ENCODE measurements around the gene FOXP1.

Gene FOXP1

GRCh38 chr3:71163198-71163918 is 420.2 kb downstream of the FOXP1 start:
- DNase-seq: no peak

GRCh38 chr3:71162221-71162620 is 421.3 kb downstream of the FOXP1 start:
- DNase-seq: no peak

GRCh38 chr3:71160785-71161546 is 422.6 kb downstream of the FOXP1 start:
- no peak for DNase-seq

GRCh38 chr3:71156062-71156665 is 427.4 kb downstream of the FOXP1 start:
- no peak for DNase-seq

- no peak for DNase-seq
Observed at GRCh38 chr3:71154846-71155245, 428.7 kb downstream of the FOXP1 start.

- DNase-seq: no peak
Observed at GRCh38 chr3:71153713-71154112, 429.8 kb downstream of the FOXP1 start.

GRCh38 chr3:71152892-71153265 is 430.6 kb downstream of the FOXP1 start:
- DNase-seq: no peak

- DNase-seq: no peak
Observed at GRCh38 chr3:71152039-71152891, 431.3 kb downstream of the FOXP1 start.

- DNase-seq: no peak
Observed at GRCh38 chr3:71149959-71150954, 433.3 kb downstream of the FOXP1 start.

- no peak for DNase-seq
Observed at GRCh38 chr3:71148455-71149060, 435.0 kb downstream of the FOXP1 start.

GRCh38 chr3:71146673-71147072 is 436.9 kb downstream of the FOXP1 start:
- no peak for DNase-seq

GRCh38 chr3:71145954-71146353 is 437.6 kb downstream of the FOXP1 start:
- DNase-seq: no peak

GRCh38 chr3:71144525-71145253 is 438.8 kb downstream of the FOXP1 start:
- no peak for DNase-seq

GRCh38 chr3:71143493-71143892 is 440.0 kb downstream of the FOXP1 start:
- no peak for DNase-seq

GRCh38 chr3:71142441-71143161 is 440.9 kb downstream of the FOXP1 start:
- no peak for DNase-seq

- no peak for DNase-seq
Observed at GRCh38 chr3:71140477-71140876, 443.1 kb downstream of the FOXP1 start.

GRCh38 chr3:71139496-71139895 is 444.0 kb downstream of the FOXP1 start:
- DNase-seq: no peak

GRCh38 chr3:71138410-71138809 is 445.1 kb downstream of the FOXP1 start:
- DNase-seq: no peak

GRCh38 chr3:71136276-71136675 is 447.3 kb downstream of the FOXP1 start:
- DNase-seq: no peak
